ENCODE results near the gene SLC25A29. TPM values are rescaled to one million over a fixed set of nuclear protein-coding genes. Genes with fewer than 3 reads are reported as not detected.
"Not testable (repeated sequence)": the region's sequence is repeated elsewhere in the genome, so short reads cannot be mapped to it uniquely, and the experiment has no call there.

Gene SLC25A29
- polyA plus RNA-seq, 4 donors, result 34.8 to 54.1 (median 45.2) TPM

GRCh38 chr14:100313464-100314230, 7.4 kb upstream of the SLC25A29 start:
- no peak for DNase-seq (ENCODE audit: low read depth in 4 of 4, low spot score in 3 of 4)

GRCh38 chr14:100312877-100313400, 6.7 kb upstream of the SLC25A29 start:
- no peak for DNase-seq (ENCODE audit: low read depth in 4 of 4, low spot score in 3 of 4)

- not testable (repeated sequence) for DNase-seq (ENCODE audit: low read depth in 4 of 4, low spot score in 3 of 4)
Observed at GRCh38 chr14:100312110-100312876, 6.0 kb upstream of the SLC25A29 start.

- no peak for DNase-seq (ENCODE audit: low read depth in 4 of 4, low spot score in 3 of 4)
Observed at GRCh38 chr14:100309028-100309737, 2.9 kb upstream of the SLC25A29 start.

GRCh38 chr14:100308427-100308792, 2.2 kb upstream of the SLC25A29 start:
- not testable (repeated sequence) for DNase-seq (ENCODE audit: low read depth in 4 of 4, low spot score in 3 of 4)

GRCh38 chr14:100307766-100308426, 1.7 kb upstream of the SLC25A29 start:
- DNase-seq (ENCODE audit: low read depth in 4 of 4, low spot score in 3 of 4), result no peak

- no peak for DNase-seq (ENCODE audit: low read depth in 4 of 4, low spot score in 3 of 4)
Observed at GRCh38 chr14:100306998-100307765, 938 bp upstream of the SLC25A29 start.

GRCh38 chr14:100305324-100306100, 732 bp downstream of the SLC25A29 start:
- no peak for DNase-seq (ENCODE audit: low read depth in 4 of 4, low spot score in 3 of 4)

GRCh38 chr14:100304825-100305323, 1.4 kb downstream of the SLC25A29 start:
- no peak for DNase-seq (ENCODE audit: low read depth in 4 of 4, low spot score in 3 of 4)

GRCh38 chr14:100303925-100304324, 2.3 kb downstream of the SLC25A29 start:
- no peak for DNase-seq (ENCODE audit: low read depth in 4 of 4, low spot score in 3 of 4)

- no peak for DNase-seq (ENCODE audit: low read depth in 4 of 4, low spot score in 3 of 4)
Observed at GRCh38 chr14:100303179-100303578, 3.1 kb downstream of the SLC25A29 start.

- DNase-seq (ENCODE audit: low read depth in 4 of 4, low spot score in 3 of 4), result no peak
Observed at GRCh38 chr14:100302616-100303015, 3.6 kb downstream of the SLC25A29 start.

- DNase-seq (ENCODE audit: low read depth in 4 of 4, low spot score in 3 of 4), result no peak
Observed at GRCh38 chr14:100299238-100299560, 7.0 kb downstream of the SLC25A29 start.

GRCh38 chr14:100298551-100299237, 7.5 kb downstream of the SLC25A29 start:
- DNase-seq (ENCODE audit: low read depth in 4 of 4, low spot score in 3 of 4), result no peak

GRCh38 chr14:100297320-100298300, 8.6 kb downstream of the SLC25A29 start:
- no peak for DNase-seq (ENCODE audit: low read depth in 4 of 4, low spot score in 3 of 4)

- DNase-seq (ENCODE audit: low read depth in 4 of 4, low spot score in 3 of 4), result not testable (repeated sequence)
Observed at GRCh38 chr14:100296729-100297128, 9.5 kb downstream of the SLC25A29 start.

- DNase-seq (ENCODE audit: low read depth in 4 of 4, low spot score in 3 of 4), result no peak
Observed at GRCh38 chr14:100296106-100296651, 10.1 kb downstream of the SLC25A29 start.

All from right renal pelvis (tissue), 4 donors.